Stimulated activated CD8-positive, alpha-beta memory T cell treated with anti-CD3 and anti-CD28 coated beads, Interleukin-15, amount 100 ng/mL, for 1 hour (primary cell): ENCODE measurements around the gene CTSE.

ENCODE experiments used
- DNase-seq: peaks from one replicate; pipeline ENCODE4 v3.0.0-alpha.2; 2020; ENCODE audit warnings: low read depth

CTSE gene

DNA sequence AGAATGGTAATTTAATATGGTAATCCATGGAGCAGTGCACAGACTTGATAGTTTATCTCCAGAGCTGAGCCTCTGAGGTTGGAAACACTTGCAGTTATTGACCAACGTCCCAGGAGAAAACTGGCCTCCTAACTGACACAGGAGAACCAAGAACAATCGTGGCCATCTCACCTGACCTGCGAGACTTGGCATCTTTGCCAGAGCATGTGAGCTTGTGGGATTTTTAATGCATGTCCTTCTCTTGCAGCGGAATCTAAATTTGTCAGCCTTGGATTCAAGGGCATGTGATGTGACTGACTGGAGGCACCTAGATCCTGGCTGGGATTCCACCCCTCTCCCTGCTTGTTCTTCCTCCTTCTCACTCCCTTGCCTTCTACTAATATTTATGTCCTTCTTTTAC lies 52.6 kb downstream of the CTSE start:
- no peak for DNase-seq

DNA sequence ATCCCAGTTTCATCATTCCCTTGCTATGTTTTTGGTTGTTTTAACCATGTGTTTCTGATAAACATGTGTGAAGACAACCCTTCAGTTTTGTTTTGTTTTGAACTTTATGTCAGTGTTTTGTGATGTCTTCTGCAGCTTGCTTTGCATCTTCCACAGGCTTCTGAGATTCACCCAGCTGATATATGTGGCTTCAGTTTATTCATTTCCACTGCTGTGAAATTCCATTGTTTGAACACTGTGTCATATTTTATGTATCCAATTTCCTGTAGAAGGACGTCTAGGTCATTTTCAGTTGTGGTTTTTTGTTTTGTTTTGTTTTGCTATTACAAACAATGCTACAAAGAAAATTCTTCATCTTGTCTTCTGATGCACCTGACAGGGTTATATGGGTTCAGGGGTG lies 53.2 kb downstream of the CTSE start:
- no peak for DNase-seq

DNA sequence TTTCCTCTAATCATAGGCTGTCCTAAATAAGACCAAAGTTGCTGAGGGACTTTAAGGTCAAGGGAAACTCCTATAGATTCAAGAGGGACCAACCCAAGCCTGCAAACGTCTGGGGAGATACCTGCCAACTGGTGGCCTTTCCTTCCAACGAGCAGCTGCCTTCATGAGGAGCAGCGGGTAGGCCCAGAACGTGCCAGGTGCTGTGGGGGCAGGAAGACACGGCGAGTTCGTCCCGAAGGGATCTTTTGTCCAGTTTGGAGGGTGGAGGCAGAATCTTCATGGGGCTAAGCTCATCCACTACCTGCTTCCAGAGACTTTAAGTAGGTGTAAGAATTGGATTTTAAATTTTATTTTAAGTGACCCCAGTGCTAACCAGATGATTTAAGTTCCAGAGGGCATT lies 54.5 kb downstream of the CTSE start:
- DNase-seq = no peak

DNA sequence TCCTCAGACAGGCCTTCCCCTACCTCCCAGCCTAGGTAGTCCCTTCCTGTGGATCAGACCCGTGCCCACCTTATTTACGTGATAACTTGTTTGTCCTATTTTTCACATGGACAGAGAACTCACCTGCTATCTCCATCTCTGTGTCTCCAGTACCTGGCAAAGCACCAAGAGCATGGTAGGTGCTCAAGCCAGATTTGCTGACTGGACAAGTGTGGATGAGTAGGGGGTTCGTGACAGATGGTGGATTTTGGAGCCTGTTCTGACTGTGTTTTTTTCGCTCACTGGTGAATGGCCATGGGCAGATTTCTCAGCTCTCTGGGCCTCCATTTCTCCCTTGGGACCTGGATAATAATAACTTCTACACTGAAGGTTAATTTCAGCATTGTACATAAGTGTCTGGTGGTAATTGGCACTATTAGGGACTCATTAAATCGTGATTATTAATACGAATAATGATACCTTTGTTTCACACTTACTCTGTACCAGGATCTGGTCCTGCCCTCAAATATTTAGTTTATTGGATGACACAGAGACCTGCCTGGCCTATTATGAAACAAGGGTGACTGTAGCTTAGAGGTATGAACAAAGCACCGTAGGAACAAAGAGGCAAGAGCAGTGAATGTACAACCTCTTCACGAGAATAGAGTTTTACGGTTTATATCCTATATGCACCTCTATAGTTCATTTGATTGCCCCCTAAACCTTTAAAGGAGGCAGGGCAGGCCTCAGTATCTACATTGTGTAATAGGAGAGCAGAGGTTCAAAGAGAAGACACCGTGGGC lies 56.0 kb downstream of the CTSE start:
- no peak for DNase-seq

DNA sequence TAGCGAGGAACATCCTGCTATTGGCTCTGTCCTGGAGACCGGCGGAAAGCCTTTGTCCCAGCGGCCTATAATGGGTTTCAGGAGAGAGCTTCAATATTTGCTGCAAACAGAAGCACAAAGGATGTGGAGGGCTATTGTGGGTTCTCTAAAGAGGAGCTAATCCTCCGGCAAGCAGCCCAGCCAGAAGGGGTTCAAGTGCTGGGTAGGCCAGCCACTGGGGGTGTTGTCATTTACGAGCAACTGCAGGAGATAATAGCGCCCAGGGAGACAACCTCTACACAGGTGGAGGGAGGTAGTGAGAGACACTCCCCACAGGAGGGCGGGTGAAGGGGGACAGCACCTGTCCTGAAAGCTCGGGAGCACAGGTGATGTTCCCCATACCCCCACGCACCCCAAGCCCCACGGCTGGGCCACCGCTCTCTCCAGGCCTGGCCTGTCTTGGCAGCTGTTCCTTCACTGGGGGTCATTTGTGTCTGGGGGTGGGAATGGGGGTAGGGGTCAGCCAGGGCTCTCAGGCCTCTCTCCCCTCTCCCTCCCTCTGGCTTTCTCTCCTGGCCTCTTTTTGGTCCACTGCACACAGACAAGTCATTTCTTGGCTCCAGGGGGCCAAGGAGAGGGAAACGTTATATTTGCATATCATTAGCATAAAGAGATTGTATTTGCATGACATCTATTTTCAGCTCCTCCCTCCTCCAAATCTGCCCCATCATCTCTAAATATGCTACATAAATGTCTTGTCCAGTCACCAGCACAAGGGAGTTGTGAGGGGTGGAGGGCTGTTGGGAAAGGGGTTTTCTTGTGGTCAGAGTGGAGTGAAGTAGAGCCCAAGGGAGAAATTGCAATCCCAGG lies 58.4 kb downstream of the CTSE start:
- DNase-seq = no peak

DNA sequence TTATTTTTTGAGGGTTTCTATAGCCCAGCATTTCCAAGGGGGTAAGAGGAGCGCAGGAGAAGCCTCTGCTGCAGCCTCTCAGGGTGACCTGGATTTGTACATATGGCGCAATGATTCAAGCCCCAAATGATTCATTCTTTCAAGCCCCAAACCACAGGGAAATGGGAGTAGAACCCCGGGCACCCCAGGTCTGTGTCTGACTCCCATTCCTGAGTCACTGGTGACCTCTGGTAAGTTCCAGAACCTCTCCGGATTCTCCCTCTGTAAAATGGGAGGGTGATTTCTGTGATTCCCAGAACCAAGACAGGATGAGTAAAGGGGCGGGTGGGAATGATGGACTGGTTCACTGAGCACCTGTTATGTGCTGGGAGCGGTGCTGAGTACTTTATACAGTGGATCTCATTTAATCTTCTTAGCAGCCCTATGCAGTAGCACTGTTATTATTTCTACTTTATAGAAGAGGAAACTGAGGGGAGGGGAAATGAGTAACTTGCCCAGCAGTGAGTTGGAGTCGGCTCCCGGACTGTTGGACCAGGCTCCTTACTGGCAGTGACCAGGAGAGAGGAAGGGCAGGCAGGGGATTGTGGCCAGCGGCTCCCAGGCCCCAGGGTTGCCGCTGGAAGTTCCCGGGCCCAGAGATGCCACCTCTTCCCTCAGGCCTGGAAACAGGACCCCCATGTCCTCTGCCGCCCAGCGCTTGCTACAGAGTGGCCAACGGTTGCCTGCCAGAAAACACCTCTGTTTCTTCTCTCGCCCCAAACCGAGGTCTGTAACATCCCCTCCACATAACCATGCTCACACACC lies 60.1 kb downstream of the CTSE start:
- no peak for DNase-seq

DNA sequence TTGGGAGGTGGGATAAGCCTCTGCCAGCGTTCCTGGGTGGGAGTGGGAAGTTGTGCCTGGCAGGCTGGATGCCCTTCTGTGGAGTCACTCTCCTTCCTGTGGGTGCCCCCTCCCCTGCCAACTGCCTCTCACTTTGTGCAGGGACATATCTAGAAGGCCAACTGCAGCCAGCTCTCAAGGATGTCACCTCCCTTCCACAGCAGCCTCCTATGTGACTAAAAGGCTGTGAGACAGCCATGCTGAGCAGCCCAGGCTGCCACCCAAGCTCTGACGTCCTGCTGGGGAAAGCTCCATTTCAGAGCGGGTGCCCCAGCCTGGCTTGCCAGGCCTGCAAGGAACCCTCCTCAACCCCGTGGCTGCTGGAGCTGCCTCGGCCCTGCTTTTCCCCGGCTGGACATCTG lies 60.9 kb downstream of the CTSE start:
- no peak for DNase-seq

DNA sequence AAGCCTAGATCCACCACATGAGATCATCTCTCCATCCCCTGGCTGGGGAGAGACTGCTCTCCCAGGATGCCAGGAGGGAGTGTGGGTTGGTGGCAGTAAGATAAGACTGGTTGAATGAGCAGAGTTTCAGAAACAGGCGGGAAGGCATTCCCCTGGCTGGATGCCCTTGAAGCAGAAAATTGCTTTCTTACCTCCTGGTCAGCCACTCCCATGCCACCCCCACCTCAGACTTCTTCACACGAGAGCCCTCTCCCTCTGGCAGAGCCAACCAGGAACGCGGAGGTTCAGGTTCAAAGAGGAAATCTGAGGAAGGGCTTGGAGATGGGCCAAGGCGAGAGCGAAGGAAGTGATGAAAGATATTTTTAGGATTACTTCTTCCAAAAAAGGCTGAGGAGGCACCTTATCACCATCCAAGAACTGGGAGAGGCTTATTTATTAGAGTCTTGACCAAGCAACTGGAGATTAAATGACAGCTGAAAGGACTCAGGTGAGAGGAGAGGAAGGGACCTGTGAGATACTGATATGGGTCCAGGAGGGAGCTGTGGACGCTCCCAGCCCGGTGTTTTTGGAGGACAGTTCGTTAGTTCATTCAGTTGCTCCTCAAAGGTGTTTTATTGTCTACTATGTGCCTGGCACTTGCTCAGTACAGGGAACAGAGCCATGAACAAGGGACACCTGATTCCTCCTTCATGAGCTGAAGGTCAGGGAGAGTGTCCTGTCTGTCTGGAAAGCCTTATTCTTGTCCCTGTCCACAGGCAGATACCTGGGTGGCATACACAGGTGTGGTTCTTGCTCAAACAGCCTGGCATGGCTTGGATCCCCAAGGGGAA lies 61.5 kb downstream of the CTSE start:
- no peak for DNase-seq

DNA sequence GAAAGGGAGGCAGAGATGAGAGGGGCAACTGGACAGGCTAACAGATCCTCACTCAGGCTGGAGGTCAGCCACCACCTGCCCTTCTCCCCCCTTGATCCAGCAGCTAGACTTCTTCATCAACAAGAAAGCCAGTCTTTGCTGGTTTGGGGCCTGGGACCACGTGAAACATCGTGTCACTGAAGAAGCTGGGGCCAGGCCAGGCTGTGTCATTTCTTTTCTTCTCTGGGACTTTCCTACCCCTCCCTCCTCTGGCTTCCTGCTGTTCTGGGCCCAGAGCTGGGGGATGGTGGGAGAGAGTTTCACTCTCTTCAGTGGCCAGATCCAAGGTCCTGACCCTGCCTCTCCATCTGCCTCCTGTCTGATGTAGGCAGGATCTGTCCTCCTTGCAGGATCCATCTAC lies 62.3 kb downstream of the CTSE start:
- DNase-seq = no peak

DNA sequence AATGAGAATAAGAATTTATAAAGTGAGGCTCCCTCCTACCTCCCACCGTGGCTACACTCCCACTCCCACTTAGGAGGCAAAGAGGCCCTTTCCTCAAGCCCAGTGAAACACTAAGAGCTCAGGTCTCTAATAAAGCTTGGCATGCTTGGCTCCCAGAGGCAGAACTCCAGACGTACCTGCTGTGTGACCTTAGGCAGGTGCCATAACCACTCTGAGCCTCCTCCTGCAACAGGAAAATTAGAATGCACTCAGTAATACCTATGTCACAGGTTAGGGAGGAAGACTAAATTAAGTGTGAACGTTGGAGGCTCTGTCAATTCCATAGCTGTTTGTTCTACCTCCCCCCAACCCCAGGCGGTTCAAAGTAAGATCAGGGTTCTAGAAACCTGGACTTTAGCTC lies 63.9 kb downstream of the CTSE start:
- DNase-seq = no peak
